Caco-2 (cell line): Measurements from ENCODE around the gene MPPED2. TPM values are rescaled to one million over a fixed set of nuclear protein-coding genes. Genes with fewer than 3 reads are reported as not detected.

ENCODE experiments used
- BruUV-seq: library from RNA; stranded (reverse); fragments of 400-500 nt; replicated peaks from 2 replicates; lab custom pipeline; 2021; lab: Mats Ljungman, UMichigan
- CTCF ChIA-PET: fragments of 300-600 bp; sonication (Branson Sonifier 250); formaldehyde crosslinking; loops from one replicate; lab custom pipeline; 2022; ENCODE audit warnings: antibody characterized with exemption; lab: Charles Lee
- POLR2A ChIA-PET: fragments of 300-600 bp; sonication (Branson Sonifier 250); formaldehyde crosslinking; loops from one replicate; lab custom pipeline; 2022; ENCODE audit warnings: antibody characterized with exemption; lab: Charles Lee
- DNase-seq, 2 experiments: peaks; one replicate each; pipeline versions ENCODE4 v3.0.0 to v3.0.0-alpha.2; 2020 to 2022
- H3K27me3 ChIP-seq: replicated peaks from 2 replicates; pipeline ENCODE4 v1.6.0; 2011; ENCODE audit warnings: low read length; ENCODE audit not compliant: control insufficient read depth, insufficient read depth
- H3K36me3 ChIP-seq: 2 replicates; pipeline ENCODE4 v1.5.1; 2011; ENCODE audit warnings: low read length; ENCODE audit not compliant: control insufficient read depth, insufficient read depth
- H3K4me1 ChIP-seq: fragments of 250-450 bp; sonication (Bioruptor Pico); 2 replicates; pipeline ENCODE4 v1.5.1; 2020; ENCODE audit warnings: mild to moderate bottlenecking
- H3K4me3 ChIP-seq: 2 replicates; pipeline ENCODE4 v1.5.1; 2011; ENCODE audit warnings: low read depth, mild to moderate bottlenecking, control low read depth, low read length
- H3K9me3 ChIP-seq: fragments of 250-450 bp; sonication (Bioruptor Pico); 2 replicates; pipeline ENCODE4 v1.5.1; 2020; ENCODE audit warnings: mild to moderate bottlenecking, moderate library complexity
- H3K27ac Mint-ChIP-seq: one replicate; pipeline ENCODE4 v1.8.0; 2022; ENCODE audit warnings: mixed read lengths; ENCODE audit not compliant: unreplicated experiment
- H3K27me3 Mint-ChIP-seq: one replicate; pipeline ENCODE4 v1.8.0; 2022; ENCODE audit warnings: mixed read lengths; ENCODE audit not compliant: insufficient read depth, unreplicated experiment
- H3K36me3 Mint-ChIP-seq: one replicate; pipeline ENCODE4 v1.8.0; 2022; ENCODE audit warnings: mild to moderate bottlenecking, mixed read lengths; ENCODE audit not compliant: insufficient read depth, unreplicated experiment
- H3K4me1 Mint-ChIP-seq: one replicate; pipeline ENCODE4 v1.8.0; 2022; ENCODE audit warnings: low read depth, mixed read lengths; ENCODE audit not compliant: unreplicated experiment
- H3K4me3 Mint-ChIP-seq: one replicate; pipeline ENCODE4 v1.8.0; 2022; ENCODE audit warnings: mild to moderate bottlenecking, moderate library complexity, mixed read lengths; ENCODE audit not compliant: unreplicated experiment
- H3K9me3 Mint-ChIP-seq: one replicate; pipeline ENCODE4 v1.8.0; 2022; ENCODE audit warnings: mixed read lengths; ENCODE audit not compliant: unreplicated experiment
- intact Hi-C: fragments of 100-400 bp; cut with micrococcal nuclease; formaldehyde crosslinking; loops from one replicate; pipeline ENCODE4 v1.10.0; 2022; ENCODE audit not compliant: unreplicated experiment
- total RNA-seq: library from RNA; stranded (reverse); gene quantifications from 2 replicates; pipeline ENCODE4 v1.2.3, GENCODE V29; 2022
- TF ChIP-seq, protein P1 (sequence below), 2 experiments: fragments of 200-600 bp in 1 of 2; IDR thresholded peaks; 1 replicate in 1 of 2; 2 replicates in 1 of 2; pipeline versions ENCODE4 v1.5.1 to v1.8.0; 2011 to 2022; ENCODE audit warnings: antibody characterized with exemption in 1 of 2, control low read depth in 1 of 2, inconsistent platforms in 1 of 2, low read depth in 1 of 2, low read length in 1 of 2, mild to moderate bottlenecking in 1 of 2, moderate library complexity in 1 of 2; ENCODE audit not compliant: insufficient read depth in 1 of 2, severe bottlenecking in 1 of 2, unreplicated experiment in 1 of 2

MPPED2 gene
- total RNA-seq, 1 experiment from 2014 or later, result not detected

DNA sequence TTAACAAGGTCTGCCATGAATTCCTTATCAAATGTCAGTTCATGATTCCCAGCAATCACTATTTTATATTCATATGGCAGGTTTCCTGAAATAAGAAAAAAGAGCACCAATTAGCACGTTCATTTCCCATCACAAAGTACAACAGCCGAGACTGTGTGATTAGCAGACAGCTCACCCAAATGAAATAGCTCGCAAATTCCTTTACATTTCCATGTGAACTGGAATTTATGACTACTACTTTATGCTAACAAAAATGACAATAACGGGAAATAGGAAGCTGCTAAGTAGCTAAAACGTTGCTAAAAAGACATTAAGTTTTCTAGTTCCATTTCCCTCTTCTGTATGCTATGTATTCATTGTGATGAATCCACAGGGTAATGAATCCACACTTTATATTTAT is 90.7 kb downstream of the MPPED2 start:
- H3K9me3 ChIP-seq, result no peaks in the 10 kb centered on the region
- BruUV-seq, result no TSS peak
- H3K9me3 Mint-ChIP-seq, result no peaks in the 10 kb centered on the region
- H3K4me3 ChIP-seq, result no peak overlapping the region
- no peaks in the 10 kb centered on the region for H3K4me1 ChIP-seq
- no peaks in the 10 kb centered on the region for H3K36me3 ChIP-seq
- TF ChIP-seq, protein P1, sequence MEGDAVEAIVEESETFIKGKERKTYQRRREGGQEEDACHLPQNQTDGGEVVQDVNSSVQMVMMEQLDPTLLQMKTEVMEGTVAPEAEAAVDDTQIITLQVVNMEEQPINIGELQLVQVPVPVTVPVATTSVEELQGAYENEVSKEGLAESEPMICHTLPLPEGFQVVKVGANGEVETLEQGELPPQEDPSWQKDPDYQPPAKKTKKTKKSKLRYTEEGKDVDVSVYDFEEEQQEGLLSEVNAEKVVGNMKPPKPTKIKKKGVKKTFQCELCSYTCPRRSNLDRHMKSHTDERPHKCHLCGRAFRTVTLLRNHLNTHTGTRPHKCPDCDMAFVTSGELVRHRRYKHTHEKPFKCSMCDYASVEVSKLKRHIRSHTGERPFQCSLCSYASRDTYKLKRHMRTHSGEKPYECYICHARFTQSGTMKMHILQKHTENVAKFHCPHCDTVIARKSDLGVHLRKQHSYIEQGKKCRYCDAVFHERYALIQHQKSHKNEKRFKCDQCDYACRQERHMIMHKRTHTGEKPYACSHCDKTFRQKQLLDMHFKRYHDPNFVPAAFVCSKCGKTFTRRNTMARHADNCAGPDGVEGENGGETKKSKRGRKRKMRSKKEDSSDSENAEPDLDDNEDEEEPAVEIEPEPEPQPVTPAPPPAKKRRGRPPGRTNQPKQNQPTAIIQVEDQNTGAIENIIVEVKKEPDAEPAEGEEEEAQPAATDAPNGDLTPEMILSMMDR (IDR thresholded peaks at IDR 0.05; ENCODE audit: insufficient read depth in 1 of 2, low read depth in 1 of 2, low read length in 1 of 2, severe bottlenecking in 1 of 2, unreplicated experiment in 1 of 2), result no peak
- no peak for DNase-seq
- ChIA-PET POLR2A (no interaction called here), CTCF (no interaction called here)
- H3K36me3 Mint-ChIP-seq, result no peaks in the 10 kb centered on the region
- intact Hi-C loops, result no loop called here
- peaks cover 2% of the 10 kb centered on the region for H3K27me3 Mint-ChIP-seq
- H3K27ac Mint-ChIP-seq, result no peak overlapping the region
- no peaks in the 10 kb centered on the region for H3K4me1 Mint-ChIP-seq
- no peak overlapping the region for H3K4me3 Mint-ChIP-seq
- no peaks in the 10 kb centered on the region for H3K27me3 ChIP-seq

DNA sequence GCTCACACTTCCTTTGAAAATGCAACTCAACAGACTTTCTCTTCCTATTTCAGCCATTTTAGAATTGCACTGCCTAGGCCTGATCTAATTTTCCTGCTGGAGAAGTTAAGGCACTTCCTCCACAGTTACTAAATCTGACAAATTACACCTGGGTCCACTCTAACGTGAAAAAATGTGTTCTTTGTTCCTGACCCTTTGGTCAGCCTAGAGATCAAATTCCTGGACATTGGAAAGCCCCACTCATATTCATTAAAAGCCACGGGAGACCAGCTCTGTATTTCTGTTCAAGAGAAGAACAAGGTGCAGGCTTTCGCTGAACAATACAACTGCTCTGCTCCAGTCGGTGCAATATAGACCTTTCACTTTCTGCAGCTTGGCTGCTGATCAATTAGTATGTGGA is 96.6 kb downstream of the MPPED2 start:
- POLR2A ChIA-PET, result no interaction called here
- DNase-seq, result no peak
- CTCF ChIA-PET, result no interaction called here
- TF ChIP-seq, protein P1 (IDR thresholded peaks at IDR 0.05; ENCODE audit: insufficient read depth in 1 of 2, low read depth in 1 of 2, low read length in 1 of 2, severe bottlenecking in 1 of 2, unreplicated experiment in 1 of 2), result no peak
- Histone ChIP-seq H3K4me3 (no peak overlapping the region), H3K36me3 (no peaks in the 10 kb centered on the region), H3K4me1 (no peaks in the 10 kb centered on the region), H3K9me3 (no peaks in the 10 kb centered on the region), H3K27me3 (no peaks in the 10 kb centered on the region; the same call in 1 of the 2 replicates)
- Mint-ChIP-seq H3K27me3 (peaks cover 10% of the 10 kb centered on the region), H3K4me3 (no peak overlapping the region), H3K36me3 (no peaks in the 10 kb centered on the region), H3K9me3 (no peaks in the 10 kb centered on the region), H3K4me1 (no peaks in the 10 kb centered on the region), H3K27ac (no peak overlapping the region)
- no TSS peak for BruUV-seq
- intact Hi-C loops, result no loop called here

GRCh38 chr11:30489076-30489475 is 97.1 kb downstream of the MPPED2 start:
- H3K4me1 Mint-ChIP-seq, result no peaks in the 10 kb centered on the region
- CTCF ChIA-PET, result no interaction called here
- no peak overlapping the region for H3K4me3 ChIP-seq
- H3K4me1 ChIP-seq, result no peaks in the 10 kb centered on the region
- no peaks in the 10 kb centered on the region; the same call in 1 of the 2 replicates for H3K27me3 ChIP-seq
- DNase-seq, result no peak
- POLR2A ChIA-PET, result no interaction called here
- no TSS peak for BruUV-seq
- intact Hi-C loops, result no loop called here
- H3K4me3 Mint-ChIP-seq, result no peak overlapping the region
- H3K9me3 ChIP-seq, result no peaks in the 10 kb centered on the region
- H3K27ac Mint-ChIP-seq, result no peak overlapping the region
- H3K27me3 Mint-ChIP-seq, result peaks cover 13% of the 10 kb centered on the region
- H3K36me3 Mint-ChIP-seq, result no peaks in the 10 kb centered on the region
- no peaks in the 10 kb centered on the region for H3K9me3 Mint-ChIP-seq
- H3K36me3 ChIP-seq, result no peaks in the 10 kb centered on the region
- TF ChIP-seq, protein P1 (IDR thresholded peaks at IDR 0.05; ENCODE audit: insufficient read depth in 1 of 2, low read depth in 1 of 2, low read length in 1 of 2, severe bottlenecking in 1 of 2, unreplicated experiment in 1 of 2), result no peak
